ENCODE data around the gene METTL23. TPM values are rescaled to one million over a fixed set of nuclear protein-coding genes. Genes with fewer than 3 reads are reported as not detected.
"Not testable (repeated sequence)": the region's sequence is repeated elsewhere in the genome, so short reads cannot be mapped to it uniquely, and the experiment has no call there.

The METTL23 gene
- total RNA-seq, 2 donors from 2014 or later: 39.5 to 47.9 TPM

GRCh38 chr17:76709077-76709950, 17.3 kb upstream of the METTL23 start:
- peak; percentile 44 for DNase-seq (ENCODE audit: low spot score)
- intact Hi-C loops (cut with DNase I): loop anchor here (1.0 kb wide), 1 partner anchor 17 kb away; the partner anchor contains the start of genes JMJD6 and METTL23
- peaks cover 8% of the 10 kb centered on the region for H3K4me1 ChIP-seq (replicated peaks)

GRCh38 chr17:76709951-76710862, 16.4 kb upstream of the METTL23 start:
- WGBS: 5% methylated on average over 22 of the region's 79 CpGs
- Histone ChIP-seq H3K27ac (peak overlapping the region; percentile 86), H3K4me3 (peak overlapping the region; percentile 50 to 54)
- intact Hi-C loops (cut with DNase I): loop anchor here (1.0 to 5.0 kb wide), 3 partner anchors 16 to 153 kb away; partner anchors contain the start of genes JMJD6 and METTL23
- H3K27me3 ChIP-seq (replicated peaks; ENCODE audit: insufficient read depth); DNase-seq (ENCODE audit: low spot score); H3K4me1 ChIP-seq (replicated peaks); H3K9me3 ChIP-seq; H3K36me3 ChIP-seq: not testable (repeated sequence)

More at GRCh38 chr17:76709077-76709950, 17.3 kb upstream of the METTL23 start:
- Histone ChIP-seq H3K9me3 (no peaks in the 10 kb centered on the region), H3K27me3 (replicated peaks; ENCODE audit: insufficient read depth) (no peaks in the 10 kb centered on the region), H3K27ac (peak overlapping the region; percentile 86), H3K36me3 (no peaks in the 10 kb centered on the region), H3K4me3 (peak overlapping the region; percentile 50 to 54)
- 31% methylated on average over 29 of the region's 29 CpGs for WGBS
- no peak for TF ChIP-seq CTCF (IDR thresholded peaks at IDR 0.05)
- no peak for TF ChIP-seq POLR2A (IDR thresholded peaks at IDR 0.05)
- TF ChIP-seq POLR2AphosphoS5 (IDR thresholded peaks at IDR 0.05): peak; percentile 73

- Histone ChIP-seq H3K4me1 (replicated peaks) (peaks cover 8% of the 10 kb centered on the region), H3K9me3 (no peaks in the 10 kb centered on the region), H3K4me3 (peak within 1 kb of the TSS; percentile 50 to 54), H3K27me3 (replicated peaks; ENCODE audit: insufficient read depth) (no peaks in the 10 kb centered on the region), H3K27ac (peak within 1 kb of the TSS; percentile 86 to 89), H3K36me3 (no peaks in the 10 kb centered on the region)
- 9% methylated on average over 14 of the region's 56 CpGs for WGBS
- DNase-seq (ENCODE audit: low spot score): peak; percentile 58
- TF ChIP-seq POLR2A (IDR thresholded peaks at IDR 0.05) (no peak), CTCF (IDR thresholded peaks at IDR 0.05) (no peak), POLR2AphosphoS5 (IDR thresholded peaks at IDR 0.05) (peak; percentile 30)
- intact Hi-C loops (cut with DNase I): loop anchor here (5.0 kb wide), 2 partner anchors 39 to 154 kb away; no protein-coding TSS in a partner anchor
These were observed 15.6 kb upstream of the METTL23 start, which contains the start of gene MXRA7 for GRCh38 chr17:76710863-76711611. MXRA7 (minus strand) TSS chr17:76710965; CDS start chr17:76710946, 19 bp downstream.

GRCh38 chr17:76712321-76712720, 14.3 kb upstream of the METTL23 start:
- WGBS: 70% methylated on average over 7 of the region's 7 CpGs
- not testable (repeated sequence) for H3K27me3 ChIP-seq (replicated peaks; ENCODE audit: insufficient read depth); H3K4me1 ChIP-seq (replicated peaks); H3K4me3 ChIP-seq; H3K9me3 ChIP-seq; H3K27ac ChIP-seq; H3K36me3 ChIP-seq; DNase-seq (ENCODE audit: low spot score)
- intact Hi-C loops (cut with DNase I): loop anchor here (5.0 kb wide), 2 partner anchors 40 to 155 kb away; no protein-coding TSS in a partner anchor

GRCh38 chr17:76713765-76714164, 12.9 kb upstream of the METTL23 start:
- no peak for DNase-seq (ENCODE audit: low spot score)
- TF ChIP-seq POLR2A (IDR thresholded peaks at IDR 0.05) (no peak), CTCF (IDR thresholded peaks at IDR 0.05) (no peak), POLR2AphosphoS5 (IDR thresholded peaks at IDR 0.05) (no peak)
- no peaks in the 10 kb centered on the region for H3K27me3 ChIP-seq (replicated peaks; ENCODE audit: insufficient read depth)
- H3K27ac ChIP-seq: no peak overlapping the region
- peaks cover 0 to 5% of the 10 kb centered on the region in 2 donors for H3K36me3 ChIP-seq
- H3K4me1 ChIP-seq (replicated peaks): peaks cover 5% of the 10 kb centered on the region
- WGBS: 94% methylated on average over 7 of the region's 7 CpGs
- no peak overlapping the region for H3K4me3 ChIP-seq
- H3K9me3 ChIP-seq: no peaks in the 10 kb centered on the region
- intact Hi-C loops (cut with DNase I): loop anchor here (5.0 kb wide), 2 partner anchors 41 to 156 kb away; no protein-coding TSS in a partner anchor
